Stimulated activated CD8-positive, alpha-beta memory T cell treated with anti-CD3 and anti-CD28 coated beads, Interleukin-15, amount 100 ng/mL, for 24 hours (primary cell): Measurements from ENCODE around the gene BANF2.
"Not testable (repeated sequence)": the region's sequence is repeated elsewhere in the genome, so short reads cannot be mapped to it uniquely, and the experiment has no call there.

ENCODE experiments used
- DNase-seq: peaks from one replicate; pipeline ENCODE4 v3.0.0-alpha.2; 2020; ENCODE audit warnings: low read depth

The BANF2 gene

GRCh38 chr20:17699931-17700351 lies at the start of gene BANF2:
Gene BANF2, plus strand, starts transcription at chr20:17699966. Its CDS starts 25,060 bp downstream, at chr20:17725026.
- DNase-seq: no peak

DNA sequence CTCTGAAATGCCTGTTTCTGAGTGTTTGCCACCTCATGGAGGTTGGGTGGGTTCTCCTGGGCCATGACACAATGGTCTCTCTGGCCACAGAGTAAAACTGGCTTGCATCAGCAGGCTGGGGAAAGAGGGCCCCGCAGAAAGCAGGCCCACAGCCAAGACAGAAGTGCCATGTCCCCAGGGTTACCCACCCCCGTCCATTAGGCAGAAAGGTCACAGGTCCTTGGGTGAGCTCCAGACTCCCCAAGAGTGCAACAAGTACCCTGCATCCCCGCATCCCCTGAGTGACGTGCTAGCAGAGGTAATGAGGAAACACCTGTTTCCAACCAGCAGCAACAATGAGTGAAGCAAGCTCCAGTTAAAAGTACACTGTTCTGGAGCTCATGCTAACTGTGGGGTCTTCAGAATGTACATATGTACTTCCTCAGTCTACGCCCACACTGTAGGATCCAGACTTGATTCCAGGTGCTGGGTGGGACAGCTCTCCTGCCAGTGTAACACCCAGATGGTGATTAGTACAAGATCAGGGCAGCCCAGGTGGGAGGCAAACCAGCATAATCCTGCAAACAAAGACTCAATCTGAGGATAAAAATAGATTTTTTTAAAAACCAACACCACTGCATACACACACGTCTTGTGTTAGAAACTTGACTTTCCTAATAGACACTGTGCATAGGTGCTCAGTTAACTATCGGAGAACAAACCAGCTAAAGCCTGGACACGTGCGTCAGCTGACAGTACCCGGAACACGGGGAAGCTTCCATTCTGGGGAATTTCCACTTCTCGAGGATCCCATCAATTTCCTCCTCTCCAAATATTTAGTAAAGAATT lies 49.3 kb upstream of the BANF2 start:
- no peak for DNase-seq

GRCh38 chr20:17651129-17651759 lies 48.5 kb upstream of the BANF2 start:
- DNase-seq: no peak

DNA sequence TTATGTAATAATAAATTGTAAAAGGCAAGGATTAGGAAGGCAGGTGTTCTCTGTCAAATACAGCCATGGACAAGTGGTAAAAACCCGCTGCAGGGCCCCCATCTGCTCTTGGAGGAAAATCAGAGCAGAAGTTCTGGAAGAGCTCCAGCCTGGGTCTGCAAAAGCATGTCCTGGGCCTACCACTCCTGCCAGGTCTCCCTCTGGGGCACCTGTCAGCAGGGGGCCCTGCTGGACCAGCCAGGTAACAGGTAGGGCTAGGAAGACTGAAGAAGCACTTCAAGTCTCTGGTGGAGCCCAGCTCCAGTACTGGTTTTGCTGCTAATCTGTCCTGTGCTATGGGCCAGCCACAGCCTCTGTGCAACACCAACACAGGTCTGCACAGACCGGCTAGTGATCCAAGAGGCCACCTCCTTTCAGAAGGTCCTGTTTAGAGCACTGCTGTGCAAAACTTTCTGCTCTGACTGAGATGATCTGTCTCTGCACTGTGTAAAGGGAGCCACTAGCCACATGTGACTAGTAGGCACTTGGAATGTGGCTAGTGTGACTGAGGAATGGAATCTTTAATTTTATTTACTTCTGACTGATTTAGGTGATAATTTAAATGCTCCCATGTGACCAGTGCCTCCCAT lies 47.9 kb upstream of the BANF2 start:
- no peak for DNase-seq

DNA sequence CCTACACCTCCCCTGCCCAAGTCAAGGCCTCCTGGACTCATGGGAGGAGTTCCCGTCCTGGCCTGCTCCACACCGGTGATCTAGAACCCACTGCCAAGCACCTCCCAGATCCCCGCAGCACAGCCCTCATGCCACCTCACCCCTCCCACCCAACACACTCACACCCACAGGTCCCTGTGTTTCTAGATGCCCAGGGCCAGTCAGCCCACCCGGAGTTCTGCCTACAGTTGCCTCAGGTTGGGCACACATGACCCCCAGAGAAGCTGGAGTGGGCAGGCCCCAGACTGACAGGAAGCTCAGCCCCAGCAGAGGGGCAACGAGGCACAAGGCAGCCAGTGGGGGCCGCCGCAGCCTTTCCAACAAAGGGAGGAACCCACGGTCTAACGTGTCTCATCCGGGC lies 47.4 kb upstream of the BANF2 start:
- DNase-seq: no peak

DNA sequence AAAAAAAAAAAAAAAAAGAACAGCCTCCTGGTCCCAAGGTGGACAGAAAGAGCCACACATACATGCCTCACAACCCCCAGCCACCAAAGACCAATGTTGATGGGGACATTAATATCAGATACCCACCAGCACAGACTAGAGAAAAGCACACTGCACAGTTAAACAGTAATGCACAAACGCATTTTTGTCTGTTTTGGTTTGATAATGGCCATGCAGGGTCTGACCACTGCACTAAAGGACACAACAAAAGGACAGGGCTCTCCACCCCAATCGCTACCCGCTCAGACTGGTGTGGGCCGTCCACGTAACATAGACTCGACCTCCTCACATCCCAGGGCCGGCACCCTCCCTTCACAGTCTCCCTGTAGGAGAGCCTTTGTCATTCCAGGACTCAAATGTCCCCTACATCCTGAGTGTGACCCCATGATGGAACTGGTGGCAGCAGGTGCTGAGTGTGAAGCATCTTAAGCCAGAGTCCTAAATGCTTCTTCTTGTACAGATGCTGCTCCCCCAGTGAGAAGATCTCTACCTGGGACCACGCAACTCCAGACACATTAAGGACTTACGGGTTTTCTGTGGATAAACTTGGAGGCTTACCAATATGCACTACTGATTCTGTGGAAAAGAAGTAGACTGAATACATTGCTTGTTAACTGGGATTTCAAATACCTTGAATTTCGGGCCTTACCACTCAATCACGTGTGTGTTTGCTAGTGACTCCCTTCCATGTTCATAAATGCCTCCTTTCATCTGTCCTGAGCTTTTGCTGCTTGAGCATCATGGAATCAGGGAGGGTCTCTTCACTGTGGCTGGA lies 45.7 kb upstream of the BANF2 start:
- DNase-seq: no peak

- no peak for DNase-seq
Measured at GRCh38 chr20:17654649-17655285, 45.0 kb upstream of the BANF2 start.

DNA sequence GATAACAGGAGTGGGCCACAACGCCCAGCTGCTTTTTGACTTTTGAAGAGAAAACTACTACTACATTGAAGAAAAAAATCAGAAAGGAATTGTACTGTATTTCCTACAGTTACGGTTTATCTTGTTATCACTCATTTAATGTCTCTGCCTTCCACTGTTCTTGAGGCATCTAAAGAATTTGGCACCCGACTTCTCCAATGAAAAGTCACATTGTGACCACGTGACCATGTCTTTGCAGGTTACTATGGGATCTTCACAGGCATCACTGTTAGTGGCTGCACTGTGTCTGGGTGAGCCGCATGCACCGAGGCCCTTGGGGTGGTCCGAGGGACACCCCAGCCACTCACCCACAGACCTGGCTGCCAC lies 44.5 kb upstream of the BANF2 start:
- no peak for DNase-seq

GRCh38 chr20:17655865-17656479 lies 43.8 kb upstream of the BANF2 start:
- no peak for DNase-seq

GRCh38 chr20:17657079-17657825 lies 42.5 kb upstream of the BANF2 start:
- DNase-seq: no peak

- no peak for DNase-seq
Measured at GRCh38 chr20:17657898-17658647, 41.7 kb upstream of the BANF2 start.

DNA sequence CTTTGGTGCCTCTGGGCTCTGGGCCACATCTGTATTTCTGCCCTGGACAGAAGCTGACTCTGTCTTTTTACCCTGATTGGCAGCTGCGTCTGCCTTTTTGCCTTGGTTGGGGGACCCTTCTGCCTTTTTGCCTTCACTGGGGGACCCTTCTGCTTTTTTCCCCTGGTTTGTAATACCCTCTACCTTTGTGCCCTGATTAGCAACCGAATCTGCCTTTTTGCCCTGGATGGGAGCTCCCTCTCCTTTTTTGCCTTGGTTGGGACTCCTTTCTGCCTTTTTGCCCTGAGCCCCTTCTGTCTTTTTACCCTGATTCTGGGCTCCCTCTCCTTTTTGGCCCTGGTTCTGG lies 41.1 kb upstream of the BANF2 start:
- no peak for DNase-seq

GRCh38 chr20:17659344-17659743 lies 40.4 kb upstream of the BANF2 start:
- not testable (repeated sequence) for DNase-seq

DNA sequence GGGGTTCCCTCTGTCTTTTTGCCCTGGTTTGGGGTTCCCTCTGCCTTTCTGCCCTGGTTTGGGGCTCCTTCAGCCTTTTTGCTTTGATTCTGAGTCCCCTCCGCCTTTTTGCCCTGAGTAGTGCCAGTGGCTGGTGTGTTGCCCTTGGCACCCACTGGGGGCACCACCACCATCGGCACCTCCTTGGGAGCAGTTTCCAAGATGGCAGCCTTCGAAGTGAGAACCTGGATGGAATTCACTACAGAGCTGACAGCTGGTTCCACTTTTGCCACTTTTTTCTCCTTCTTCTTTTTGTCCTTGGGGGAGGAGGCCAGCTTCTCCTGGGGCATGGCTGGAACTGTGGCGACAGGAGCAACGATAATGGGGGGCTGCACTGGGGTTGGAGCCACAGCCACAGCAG lies 40.0 kb upstream of the BANF2 start:
- no peak for DNase-seq

- DNase-seq: no peak
Measured at GRCh38 chr20:17660667-17661066, 39.1 kb upstream of the BANF2 start.

DNA sequence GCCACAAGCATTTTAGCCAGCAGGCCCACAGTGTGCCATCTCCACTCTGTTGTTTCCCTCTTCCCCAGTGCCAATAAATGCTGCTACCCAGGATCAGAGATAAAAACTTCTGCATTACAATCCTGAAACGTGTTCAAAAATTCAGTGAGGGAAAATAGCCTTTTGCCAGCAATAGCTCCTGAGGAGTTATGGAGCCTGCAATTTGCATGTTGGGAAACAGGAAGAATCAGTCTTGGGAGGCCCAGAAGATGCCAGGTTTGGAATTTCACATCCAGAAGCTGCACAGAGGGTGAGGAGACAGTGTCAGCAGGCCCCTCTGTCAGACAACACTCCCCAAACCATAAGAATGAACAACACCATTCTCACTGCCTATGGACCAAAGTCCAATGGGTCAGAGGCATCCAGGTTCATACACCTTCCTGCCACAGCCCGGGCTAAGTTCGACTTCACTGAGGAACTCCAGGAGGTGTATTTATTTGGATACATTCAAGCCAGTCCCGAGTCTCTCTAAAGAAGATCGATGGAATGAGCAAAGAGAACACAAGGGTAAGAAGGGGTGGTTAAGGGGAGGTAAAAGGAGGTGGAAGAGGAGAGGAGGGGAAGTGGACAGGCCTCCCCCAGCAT lies 38.5 kb upstream of the BANF2 start:
- DNase-seq: no peak

DNA sequence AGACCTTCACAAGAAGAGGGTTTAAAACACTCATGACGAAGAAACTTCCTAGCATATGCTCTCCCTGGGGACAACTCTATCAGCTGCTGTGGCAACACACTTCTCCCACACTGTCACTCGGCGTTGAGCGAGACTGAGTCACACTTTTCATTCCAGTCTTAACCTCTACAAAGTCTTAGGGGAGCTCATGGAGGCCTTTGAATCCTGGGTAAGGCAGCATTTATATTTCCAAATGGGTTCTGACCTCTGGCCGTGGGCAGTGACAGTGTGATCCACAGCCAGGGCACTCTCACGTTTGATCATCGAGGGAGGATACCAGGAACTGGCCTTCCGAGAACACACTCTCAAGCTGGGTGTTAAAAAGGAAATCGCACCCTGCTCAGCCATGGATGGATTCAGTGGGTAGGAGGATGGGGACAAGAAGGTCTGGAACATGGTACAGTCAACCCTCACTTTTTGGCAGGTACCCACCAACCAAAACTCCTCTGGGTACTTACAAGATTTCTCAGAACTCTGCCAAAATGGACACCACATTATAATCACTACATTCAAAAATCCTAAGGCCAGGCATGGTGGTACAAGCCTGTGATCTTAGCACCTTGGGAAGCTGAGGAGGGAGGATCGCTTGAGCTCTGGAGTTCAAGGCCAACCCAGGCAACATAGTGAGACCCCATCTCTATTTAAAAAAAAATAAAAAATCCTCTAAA lies 37.3 kb upstream of the BANF2 start:
- DNase-seq: no peak

GRCh38 chr20:17663040-17663399 lies 36.7 kb upstream of the BANF2 start:
- no peak for DNase-seq

- no peak for DNase-seq
Measured at GRCh38 chr20:17663486-17663885, 36.3 kb upstream of the BANF2 start.
